ES-I3 (cell line): ENCODE results near the gene CRLF2.
"Not testable (repeated sequence)": the region's sequence is repeated elsewhere in the genome, so short reads cannot be mapped to it uniquely, and the experiment has no call there.

Experiments
- H3K36me3 ChIP-seq: 2 replicates; pipeline ENCODE4 v1.6.1; 2013; ENCODE audit warnings: mild to moderate bottlenecking, low read length, control low read depth, moderate library complexity; ENCODE audit not compliant: insufficient read depth
- H3K4me1 ChIP-seq: 2 replicates; pipeline ENCODE4 v1.6.1; 2013; ENCODE audit warnings: mild to moderate bottlenecking, control low read depth, low read length; ENCODE audit not compliant: insufficient read depth
- H3K9ac ChIP-seq: 2 replicates; pipeline ENCODE4 v1.6.1; 2013; ENCODE audit warnings: low read depth, mild to moderate bottlenecking, low read length, moderate library complexity
- H3K9me3 ChIP-seq: 2 replicates; pipeline ENCODE4 v1.6.1; 2013; ENCODE audit warnings: mild to moderate bottlenecking, low read length, moderate library complexity; ENCODE audit not compliant: control insufficient read depth, insufficient read depth

CRLF2 gene, protein sequence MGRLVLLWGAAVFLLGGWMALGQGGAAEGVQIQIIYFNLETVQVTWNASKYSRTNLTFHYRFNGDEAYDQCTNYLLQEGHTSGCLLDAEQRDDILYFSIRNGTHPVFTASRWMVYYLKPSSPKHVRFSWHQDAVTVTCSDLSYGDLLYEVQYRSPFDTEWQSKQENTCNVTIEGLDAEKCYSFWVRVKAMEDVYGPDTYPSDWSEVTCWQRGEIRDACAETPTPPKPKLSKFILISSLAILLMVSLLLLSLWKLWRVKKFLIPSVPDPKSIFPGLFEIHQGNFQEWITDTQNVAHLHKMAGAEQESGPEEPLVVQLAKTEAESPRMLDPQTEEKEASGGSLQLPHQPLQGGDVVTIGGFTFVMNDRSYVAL

DNA sequence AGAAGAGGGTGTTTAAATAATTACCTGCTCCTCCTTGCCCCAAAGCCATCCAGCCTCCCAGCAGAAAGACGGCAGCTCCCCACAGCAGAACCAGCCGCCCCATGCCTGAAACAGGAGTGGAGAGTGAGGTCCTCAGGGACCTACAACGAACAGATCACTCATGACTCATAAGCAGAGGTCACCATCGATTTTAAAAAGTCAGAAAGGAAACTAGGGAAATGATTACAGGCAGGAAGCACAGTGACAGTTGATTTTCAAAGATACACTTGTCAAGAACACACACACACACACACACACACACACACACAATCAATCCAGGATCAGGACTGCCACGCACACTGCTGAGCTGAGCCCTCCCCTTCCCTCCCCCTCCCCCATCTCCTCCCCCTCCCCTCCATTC, at the start of gene CRLF2:
TSS of gene CRLF2 (minus strand) at position 118 of the 400 bp plus-strand sequence. CDS start at position 103, 15 bp downstream.
- Histone ChIP-seq H3K9me3 (no peaks in the 10 kb centered on the region), H3K4me1 (no peaks in the 10 kb centered on the region), H3K9ac (no peak within 1 kb of the TSS), H3K36me3 (no peaks in the 10 kb centered on the region)

DNA sequence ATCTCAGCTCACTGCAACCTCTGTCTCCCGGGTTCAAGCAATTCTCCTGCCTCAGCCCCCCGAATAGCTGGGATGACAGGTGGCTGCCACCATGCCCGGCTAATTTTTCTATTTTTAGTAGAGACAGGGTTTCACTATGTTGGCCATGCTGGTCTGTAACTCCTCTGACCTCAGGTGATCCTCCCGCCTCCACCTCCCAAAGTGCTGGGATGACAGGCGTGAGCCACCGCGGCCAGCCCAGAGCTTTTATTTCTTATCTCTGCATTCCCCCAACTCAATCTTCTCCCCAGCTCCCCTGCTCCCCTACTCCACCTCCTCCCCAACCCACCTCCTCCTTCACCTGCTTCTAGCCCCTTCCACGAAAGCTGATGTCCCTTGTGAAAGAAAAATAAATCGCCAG, 49.3 kb upstream of the CRLF2 start:
- not testable (repeated sequence) for H3K9ac ChIP-seq, H3K36me3 ChIP-seq, H3K9me3 ChIP-seq, H3K4me1 ChIP-seq

DNA sequence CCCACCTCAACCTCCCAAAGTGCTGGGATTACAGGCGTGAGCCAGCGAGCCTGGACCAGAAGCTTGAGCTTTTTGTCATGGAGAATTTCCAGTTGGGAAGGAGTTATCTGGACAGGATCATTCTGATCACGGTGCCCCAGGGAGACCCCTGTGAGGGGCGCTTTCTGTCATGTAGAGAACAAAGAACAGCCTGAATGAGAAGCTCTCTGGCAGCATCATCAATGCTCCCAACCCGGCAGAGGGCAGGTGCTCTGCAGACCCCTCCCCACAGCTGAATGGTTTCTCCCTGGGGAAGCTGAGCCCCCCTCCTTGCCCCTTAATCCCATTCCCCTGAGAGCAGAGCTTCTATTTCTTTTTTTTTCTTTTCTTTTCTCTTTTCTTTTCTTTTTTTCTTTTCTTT, 48.8 kb upstream of the CRLF2 start:
- no peaks in the 10 kb centered on the region; the same call in 1 of the 2 replicates for H3K9me3 ChIP-seq
- H3K9ac ChIP-seq, result no peak overlapping the region
- H3K4me1 ChIP-seq, result peaks cover 3% of the 10 kb centered on the region; the same call in 1 of the 2 replicates

DNA sequence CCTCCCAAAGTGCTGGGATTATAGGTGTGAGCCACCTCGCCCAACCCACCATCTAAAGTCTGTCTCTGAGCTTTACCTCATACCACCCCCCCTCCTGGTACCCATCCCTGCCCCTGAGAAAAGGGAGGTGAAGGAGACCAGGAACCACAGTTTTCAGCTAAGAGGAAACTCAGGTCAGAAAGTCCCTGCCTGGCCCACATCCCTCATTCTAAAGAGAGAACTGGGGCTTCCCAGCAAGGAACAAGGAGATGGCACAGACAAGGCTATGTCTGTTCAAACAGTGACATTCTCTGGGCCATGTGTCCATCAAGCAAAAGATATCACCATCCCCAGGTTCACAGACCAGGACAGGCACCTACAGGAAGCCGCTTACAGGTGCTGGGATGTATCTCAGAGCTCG, 40.4 kb upstream of the CRLF2 start:
- Histone ChIP-seq H3K36me3 (no peaks in the 10 kb centered on the region), H3K4me1 (no peaks in the 10 kb centered on the region; the same call in 1 of the 2 replicates), H3K9me3 (no peaks in the 10 kb centered on the region; the same call in 1 of the 2 replicates), H3K9ac (no peak overlapping the region)

More for the DNA sequence above, 48.8 kb upstream of the CRLF2 start:
- no peaks in the 10 kb centered on the region for H3K36me3 ChIP-seq

DNA sequence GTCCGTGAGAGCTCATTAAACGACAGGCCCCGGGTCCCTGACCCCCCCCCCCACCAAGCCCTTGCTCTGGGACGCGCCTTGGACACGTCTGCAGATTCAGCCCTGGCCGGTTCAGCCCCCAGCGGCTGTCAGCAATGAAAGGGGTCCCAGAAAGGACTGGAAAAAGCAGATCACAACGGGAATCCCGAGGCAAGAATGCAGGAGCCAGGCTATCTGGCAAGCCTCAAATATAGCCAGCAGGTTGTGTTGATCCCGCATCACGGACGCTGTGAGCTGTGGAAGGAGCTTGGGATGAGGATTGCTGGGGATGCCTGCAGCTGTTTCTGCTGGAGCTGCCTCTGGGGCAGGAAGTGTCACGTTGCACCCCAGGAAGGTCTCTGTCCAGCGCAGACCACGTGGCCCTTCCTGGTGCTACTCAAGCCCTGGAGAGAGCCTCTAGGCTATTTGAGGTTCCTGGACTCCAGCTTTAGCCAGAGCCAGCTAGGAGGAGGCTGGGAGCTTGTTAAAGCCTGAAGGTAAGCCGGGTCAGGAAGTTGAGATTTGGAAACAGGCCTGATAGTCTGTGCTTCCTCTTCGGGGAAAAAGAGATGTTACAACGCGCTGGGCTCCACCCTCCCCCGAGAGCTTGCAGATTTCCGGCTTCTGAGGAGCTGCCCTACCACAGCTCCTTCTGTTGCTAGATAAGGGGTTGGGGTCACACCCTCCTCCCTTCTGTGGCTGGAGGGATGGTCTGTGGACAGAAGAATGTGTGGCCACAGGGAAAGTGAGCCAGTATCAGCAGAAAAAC, 36.8 kb upstream of the CRLF2 start:
- peaks cover 6% of the 10 kb centered on the region; the same call in 1 of the 2 replicates for H3K4me1 ChIP-seq
- H3K9ac ChIP-seq, result peak overlapping the region; percentile 62
- no peaks in the 10 kb centered on the region for H3K9me3 ChIP-seq
- no peaks in the 10 kb centered on the region for H3K36me3 ChIP-seq

DNA sequence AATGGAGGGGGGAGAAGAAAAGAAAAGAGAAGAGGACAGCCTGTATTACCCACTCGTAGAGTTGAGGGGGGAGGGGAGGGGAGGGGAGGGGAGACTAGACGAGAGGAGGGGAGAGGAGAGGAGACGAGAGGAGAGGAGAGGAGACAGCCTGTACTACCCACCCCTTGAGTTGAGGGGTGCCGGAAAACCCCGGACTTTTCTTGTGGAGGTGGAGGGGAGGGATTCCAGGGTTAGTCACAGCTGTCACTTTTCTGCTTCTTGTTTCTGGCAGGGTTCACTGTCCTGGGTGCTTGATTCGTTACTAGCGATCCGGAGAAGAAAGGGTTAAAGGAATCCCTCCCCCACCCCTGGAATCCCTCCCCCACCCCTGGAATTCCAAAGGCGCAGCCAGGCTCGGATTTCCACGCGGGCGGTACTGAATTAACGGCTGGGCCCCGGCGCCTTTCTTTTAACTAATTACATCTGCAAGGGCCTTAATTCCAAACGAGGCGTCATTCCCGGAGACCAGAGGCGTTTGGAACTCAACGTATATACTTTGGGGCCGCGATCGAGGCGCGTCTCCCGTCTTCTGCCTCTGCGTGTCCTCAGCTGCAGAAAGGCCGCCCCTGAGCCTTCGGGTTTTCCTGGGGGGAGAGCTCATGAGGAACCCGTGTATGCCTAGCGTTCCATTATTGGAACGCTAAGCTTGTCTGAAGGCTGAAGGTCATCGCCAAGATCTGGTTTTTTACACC, 36.0 kb upstream of the CRLF2 start:
- Histone ChIP-seq H3K36me3 (no peaks in the 10 kb centered on the region), H3K9ac (peak overlapping the region; percentile 62), H3K9me3 (no peaks in the 10 kb centered on the region), H3K4me1 (peaks cover 6% of the 10 kb centered on the region; the same call in 1 of the 2 replicates)

DNA sequence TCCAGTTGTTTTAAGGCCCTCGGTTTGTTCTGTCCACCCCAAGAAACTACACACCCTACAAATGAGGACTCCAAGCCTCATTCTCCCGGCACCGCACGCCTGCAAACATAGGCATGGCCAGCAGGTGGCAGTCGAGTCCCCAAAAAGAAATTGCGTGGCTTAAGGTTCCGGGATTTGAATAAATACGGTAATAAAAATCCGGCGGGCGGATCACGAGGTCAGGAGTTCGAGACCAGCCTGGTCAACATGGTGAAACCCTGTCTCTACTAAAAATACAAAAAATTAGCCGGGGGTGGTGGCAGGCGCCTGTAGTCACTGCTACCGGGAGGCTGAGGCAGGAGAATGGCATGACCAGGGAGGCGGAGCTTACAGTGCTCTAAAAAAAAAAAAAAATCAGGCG, 34.4 kb upstream of the CRLF2 start:
- no peak overlapping the region for H3K9ac ChIP-seq
- H3K4me1 ChIP-seq, result peaks cover 6% of the 10 kb centered on the region; the same call in 1 of the 2 replicates
- no peaks in the 10 kb centered on the region for H3K36me3 ChIP-seq
- H3K9me3 ChIP-seq, result no peaks in the 10 kb centered on the region

DNA sequence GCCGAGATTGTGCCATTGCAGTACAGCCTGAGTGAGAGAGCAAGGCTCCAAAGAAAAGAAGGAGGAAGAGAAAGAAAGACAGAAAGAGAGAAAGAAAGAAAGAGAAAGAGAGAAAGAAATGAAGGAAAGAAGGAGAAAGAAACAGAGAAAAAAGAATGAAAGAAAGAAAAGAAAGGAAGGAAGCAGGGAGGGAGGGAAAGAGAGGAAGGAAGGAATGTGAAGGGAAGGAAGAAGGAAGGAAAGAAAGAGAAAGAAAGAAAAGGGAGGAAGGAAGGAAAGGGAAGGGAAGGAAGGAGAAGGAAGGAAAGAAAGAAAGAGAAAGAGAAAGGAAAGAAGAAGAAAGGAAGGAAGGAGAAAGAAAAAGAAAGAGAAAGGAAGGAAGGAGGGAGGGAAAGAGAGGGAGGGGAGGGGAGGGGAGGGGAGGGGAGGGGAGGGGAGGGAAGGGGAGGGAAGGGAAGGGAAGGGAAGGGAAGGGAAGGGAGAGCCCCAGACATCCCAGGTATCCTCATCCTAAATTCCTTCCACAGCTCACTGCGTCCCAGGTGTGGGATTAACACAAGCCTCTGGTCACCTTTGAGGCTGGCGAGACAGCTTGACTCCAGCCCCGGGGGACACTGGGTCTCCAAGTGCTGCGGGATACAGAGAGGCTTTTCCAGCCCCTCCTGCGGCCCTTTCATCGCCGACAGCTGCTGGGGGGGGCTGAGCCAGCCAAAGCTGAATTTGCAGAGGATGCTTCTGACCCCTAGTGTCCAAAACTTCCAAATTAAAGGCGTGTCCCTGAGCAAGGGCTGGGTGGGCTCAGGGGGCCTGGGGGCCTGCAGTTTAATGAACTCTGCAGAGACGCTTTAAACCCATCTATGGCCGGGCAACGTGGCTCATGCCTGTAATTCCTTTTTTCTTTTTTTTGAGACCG, 32.0 kb upstream of the CRLF2 start:
- peaks cover 6% of the 10 kb centered on the region; the same call in 1 of the 2 replicates for H3K4me1 ChIP-seq
- no peaks in the 10 kb centered on the region for H3K9me3 ChIP-seq
- no peak overlapping the region for H3K9ac ChIP-seq
- H3K36me3 ChIP-seq, result no peaks in the 10 kb centered on the region

DNA sequence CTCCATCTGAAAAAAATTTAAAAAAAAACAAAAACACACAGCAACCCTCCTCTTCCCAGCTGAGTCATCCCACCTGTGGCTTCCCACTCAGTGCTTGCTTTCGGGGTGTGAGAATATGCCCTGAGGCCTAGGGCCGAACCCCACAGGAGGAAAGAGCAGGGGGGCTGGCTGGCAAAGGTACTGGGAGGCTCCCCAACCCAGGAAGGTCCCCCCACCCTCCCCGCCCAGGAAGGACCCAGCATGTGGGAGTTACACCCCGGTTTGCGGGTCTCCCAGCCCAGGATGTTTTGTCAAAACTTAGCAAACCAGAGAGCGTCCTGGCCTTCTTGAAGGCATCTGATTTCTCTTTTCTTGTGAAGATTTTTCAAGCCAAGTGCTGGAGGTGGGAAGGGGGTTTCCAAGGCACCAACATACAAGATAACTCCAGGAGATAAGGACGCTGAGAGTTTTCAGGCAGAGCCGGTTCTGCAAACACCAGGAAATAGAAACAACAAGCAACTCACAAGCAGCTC, 30.5 kb upstream of the CRLF2 start:
- no peaks in the 10 kb centered on the region for H3K36me3 ChIP-seq
- peaks cover 6% of the 10 kb centered on the region; the same call in 1 of the 2 replicates for H3K4me1 ChIP-seq
- H3K9me3 ChIP-seq, result no peaks in the 10 kb centered on the region
- no peak overlapping the region for H3K9ac ChIP-seq

DNA sequence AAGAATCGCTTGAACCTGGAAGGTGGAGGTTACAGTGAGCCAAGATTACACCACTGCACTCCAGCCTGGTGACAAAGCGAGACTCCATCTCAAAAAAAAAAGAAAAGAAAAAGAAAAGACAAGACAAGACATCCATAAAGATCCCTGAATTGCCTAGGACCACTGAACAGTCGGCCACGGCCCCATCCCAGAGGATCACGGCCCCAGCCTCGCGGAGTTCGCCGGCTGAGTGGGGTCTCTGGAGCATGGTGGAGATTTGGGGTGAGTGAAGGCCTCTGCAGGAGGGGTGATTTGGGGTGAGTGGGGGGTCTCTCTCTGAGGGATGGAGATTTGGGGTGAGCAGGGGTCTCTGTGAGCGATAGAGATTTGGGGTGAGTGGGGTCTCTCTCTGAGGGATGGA, 28.1 kb upstream of the CRLF2 start:
- not testable (repeated sequence) for H3K9me3 ChIP-seq

DNA sequence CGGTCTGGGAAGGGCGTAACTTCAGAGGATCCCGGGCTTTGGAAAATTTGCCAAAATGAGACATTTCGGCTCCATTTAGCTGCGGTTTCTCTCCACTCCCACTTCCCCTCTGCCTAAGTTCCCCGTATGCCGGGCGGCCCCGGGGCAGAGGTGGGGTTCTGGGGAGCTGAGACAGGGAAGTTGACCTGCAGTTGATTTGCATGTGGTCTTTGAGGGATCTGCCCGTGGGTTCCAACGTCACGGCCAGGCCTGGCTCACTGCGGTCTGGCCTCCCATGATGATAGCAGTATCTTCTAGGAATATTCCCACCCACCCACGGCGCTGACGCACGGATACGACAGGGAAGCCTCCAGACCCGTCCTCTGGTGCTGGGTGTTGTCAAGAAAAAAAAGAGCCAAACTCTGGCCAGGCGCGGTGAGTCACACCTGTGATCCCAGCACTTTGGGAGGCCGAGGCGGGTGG, 27.3 kb upstream of the CRLF2 start:
- no peaks in the 10 kb centered on the region for H3K9me3 ChIP-seq
- no peaks in the 10 kb centered on the region; the same call in 1 of the 2 replicates for H3K4me1 ChIP-seq

More for the DNA sequence above, 28.1 kb upstream of the CRLF2 start:
- H3K4me1 ChIP-seq, H3K9ac ChIP-seq, H3K36me3 ChIP-seq: not testable (repeated sequence)

DNA sequence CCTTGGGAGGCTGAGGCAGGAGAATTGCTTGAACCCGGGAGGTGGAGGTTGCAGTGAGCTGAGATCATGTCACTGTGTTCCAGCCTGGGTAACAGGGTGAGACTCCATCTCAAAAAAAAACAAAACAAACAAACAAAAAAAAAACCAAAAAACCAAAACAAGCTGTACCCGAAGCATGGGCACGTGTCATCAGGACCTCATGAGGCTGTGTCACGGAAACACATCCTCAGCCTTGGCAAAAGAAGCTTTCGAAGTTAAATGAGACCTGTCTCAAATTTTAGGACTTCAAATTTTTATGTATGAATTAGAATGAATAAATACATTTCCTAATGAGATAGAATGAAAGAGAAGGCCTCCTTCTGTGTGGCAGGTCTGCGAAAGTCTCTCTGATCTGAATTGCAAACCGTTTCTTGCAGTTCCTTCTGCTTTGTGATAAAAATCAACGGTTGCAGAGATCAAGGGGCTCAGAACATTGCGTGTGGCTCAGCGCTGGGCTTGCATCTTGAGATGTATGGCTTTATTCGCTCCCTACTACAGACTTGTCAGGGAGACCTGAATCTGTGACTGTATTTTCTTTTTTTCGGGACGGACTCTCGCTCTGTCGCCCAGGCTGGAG, 19.5 kb upstream of the CRLF2 start:
- no peaks in the 10 kb centered on the region for H3K4me1 ChIP-seq
- H3K9ac ChIP-seq, result no peak overlapping the region
- H3K36me3 ChIP-seq, result no peaks in the 10 kb centered on the region
- H3K9me3 ChIP-seq, result peaks cover 4% of the 10 kb centered on the region; the same call in 1 of the 2 replicates

More for the DNA sequence above, 27.3 kb upstream of the CRLF2 start:
- Histone ChIP-seq H3K36me3 (no peaks in the 10 kb centered on the region), H3K9ac (no peak overlapping the region)

DNA sequence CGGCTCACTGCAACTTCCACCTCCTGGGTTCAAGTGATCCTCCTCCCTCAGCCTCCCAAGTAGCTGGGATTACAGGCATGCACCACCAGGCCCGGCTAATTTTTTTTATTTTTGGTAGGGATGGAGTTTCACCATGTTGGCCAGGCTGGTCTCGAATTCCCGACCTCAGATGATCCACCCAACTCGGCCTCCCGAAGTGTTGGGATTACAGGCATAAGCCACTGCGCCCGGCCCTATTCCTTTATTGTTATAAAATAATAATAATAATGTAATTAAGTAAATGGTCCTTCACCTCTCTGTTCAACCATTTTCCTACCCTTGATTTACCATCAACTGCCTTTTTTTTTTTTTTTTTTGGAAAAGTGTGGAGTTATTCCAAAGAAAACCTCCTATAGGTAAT, 15.7 kb upstream of the CRLF2 start:
- H3K9ac ChIP-seq, H3K36me3 ChIP-seq, H3K4me1 ChIP-seq, H3K9me3 ChIP-seq: not testable (repeated sequence)
